Fibroblast of lung (primary cell): ENCODE measurements around the gene DISP3.

Experiments
- EZH2 ChIP-seq: IDR thresholded peaks from 2 replicates; pipeline ENCODE4 v1.5.1; 2012; ENCODE audit warnings: low read length, control low read depth, mild to moderate bottlenecking; ENCODE audit errors: missing control alignments
- TF ChIP-seq, protein P1 (sequence below), 2 donors: IDR thresholded peaks in 1 of 2; conservative IDR thresholded peaks in 1 of 2; 1 replicate in 1 of 2; 2 replicates in 1 of 2; pipeline ENCODE4 v1.5.1; 2011 to 2012; ENCODE audit warnings: low read length in 2 of 2, control low read depth in 1 of 2, inconsistent platforms in 1 of 2, low read depth in 1 of 2, mild to moderate bottlenecking in 1 of 2

DNA sequence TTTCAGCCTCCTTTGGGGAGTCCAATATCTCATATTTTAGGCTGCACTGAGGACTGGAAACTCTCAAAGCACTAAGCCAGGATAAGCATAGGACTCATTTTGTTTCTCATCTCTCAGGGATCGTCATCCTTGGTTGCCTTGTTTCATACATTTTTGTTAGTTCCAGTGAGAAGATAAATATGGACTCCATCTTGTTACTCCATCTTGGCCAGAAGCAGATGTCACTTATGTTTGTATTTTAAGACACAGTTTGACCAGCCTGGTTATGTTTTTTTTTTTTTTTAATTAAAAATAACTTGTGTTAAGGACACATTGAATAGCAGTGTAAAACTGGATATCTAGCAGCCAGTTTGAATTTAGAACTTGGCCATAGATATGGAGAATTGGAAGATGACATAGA lies 34.7 kb downstream of the DISP3 start:
- TF ChIP-seq, protein P1, sequence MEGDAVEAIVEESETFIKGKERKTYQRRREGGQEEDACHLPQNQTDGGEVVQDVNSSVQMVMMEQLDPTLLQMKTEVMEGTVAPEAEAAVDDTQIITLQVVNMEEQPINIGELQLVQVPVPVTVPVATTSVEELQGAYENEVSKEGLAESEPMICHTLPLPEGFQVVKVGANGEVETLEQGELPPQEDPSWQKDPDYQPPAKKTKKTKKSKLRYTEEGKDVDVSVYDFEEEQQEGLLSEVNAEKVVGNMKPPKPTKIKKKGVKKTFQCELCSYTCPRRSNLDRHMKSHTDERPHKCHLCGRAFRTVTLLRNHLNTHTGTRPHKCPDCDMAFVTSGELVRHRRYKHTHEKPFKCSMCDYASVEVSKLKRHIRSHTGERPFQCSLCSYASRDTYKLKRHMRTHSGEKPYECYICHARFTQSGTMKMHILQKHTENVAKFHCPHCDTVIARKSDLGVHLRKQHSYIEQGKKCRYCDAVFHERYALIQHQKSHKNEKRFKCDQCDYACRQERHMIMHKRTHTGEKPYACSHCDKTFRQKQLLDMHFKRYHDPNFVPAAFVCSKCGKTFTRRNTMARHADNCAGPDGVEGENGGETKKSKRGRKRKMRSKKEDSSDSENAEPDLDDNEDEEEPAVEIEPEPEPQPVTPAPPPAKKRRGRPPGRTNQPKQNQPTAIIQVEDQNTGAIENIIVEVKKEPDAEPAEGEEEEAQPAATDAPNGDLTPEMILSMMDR (conservative IDR thresholded peaks at IDR 0.05 in 1 of 2, IDR thresholded peaks at IDR 0.05 in 1 of 2; ENCODE audit: low read depth in 1 of 2, low read length in 2 of 2) = no peak
- no peak for TF ChIP-seq EZH2
